Measurements from ENCODE around the gene PSG1. TPM values are rescaled to one million over a fixed set of nuclear protein-coding genes. Genes with fewer than 3 reads are reported as not detected.
"Not testable (repeated sequence)": the region's sequence is repeated elsewhere in the genome, so short reads cannot be mapped to it uniquely, and the experiment has no call there.

Gene PSG1
- total RNA-seq, 1 experiment from 2014 or later = not detected

DNA sequence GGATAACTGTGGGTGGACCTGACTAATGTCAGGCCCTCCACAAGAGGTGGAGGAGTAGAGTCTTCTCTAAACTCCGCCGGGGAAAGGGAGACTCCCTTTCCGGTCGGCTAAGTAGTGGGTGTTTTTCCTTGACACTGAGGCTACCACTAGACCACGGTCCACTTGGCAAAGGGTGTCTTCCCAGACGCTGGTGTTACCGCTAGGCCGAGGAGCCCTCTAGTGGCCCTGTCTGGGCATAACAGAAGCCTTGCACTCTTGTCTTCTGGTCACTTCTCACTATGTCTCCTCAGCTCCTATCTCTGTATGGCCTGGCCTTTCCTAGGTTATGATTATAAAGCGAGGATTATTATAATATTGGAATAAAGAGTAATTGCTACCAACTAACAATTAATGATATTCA, 43.6 kb upstream of the PSG1 start:
- H4K20me1 ChIP-seq (ENCODE audit: low read length); ATAC-seq; H3K27ac ChIP-seq (ENCODE audit: low read length); H3K4me3 ChIP-seq (ENCODE audit: low read length); H3K4me1 ChIP-seq (ENCODE audit: insufficient read depth, low read length); H3K79me2 ChIP-seq (ENCODE audit: low read length); H3K9me2 ChIP-seq (replicated peaks; ENCODE audit: low read length); H3K36me3 ChIP-seq (ENCODE audit: low read depth, low read length); H3K9ac ChIP-seq (ENCODE audit: low read length); H3K9me3 ChIP-seq (ENCODE audit: low read length); BruUV-seq (replicated peaks); CTCF ChIA-PET; H3K27me3 ChIP-seq (ENCODE audit: low read length); H3F3A ChIP-seq (ENCODE audit: low read length, unreplicated experiment); H3K4me2 ChIP-seq (ENCODE audit: low read length); POLR2A ChIA-PET (ENCODE audit: unreplicated experiment): not testable (repeated sequence)
- TF ChIP-seq, protein P1, sequence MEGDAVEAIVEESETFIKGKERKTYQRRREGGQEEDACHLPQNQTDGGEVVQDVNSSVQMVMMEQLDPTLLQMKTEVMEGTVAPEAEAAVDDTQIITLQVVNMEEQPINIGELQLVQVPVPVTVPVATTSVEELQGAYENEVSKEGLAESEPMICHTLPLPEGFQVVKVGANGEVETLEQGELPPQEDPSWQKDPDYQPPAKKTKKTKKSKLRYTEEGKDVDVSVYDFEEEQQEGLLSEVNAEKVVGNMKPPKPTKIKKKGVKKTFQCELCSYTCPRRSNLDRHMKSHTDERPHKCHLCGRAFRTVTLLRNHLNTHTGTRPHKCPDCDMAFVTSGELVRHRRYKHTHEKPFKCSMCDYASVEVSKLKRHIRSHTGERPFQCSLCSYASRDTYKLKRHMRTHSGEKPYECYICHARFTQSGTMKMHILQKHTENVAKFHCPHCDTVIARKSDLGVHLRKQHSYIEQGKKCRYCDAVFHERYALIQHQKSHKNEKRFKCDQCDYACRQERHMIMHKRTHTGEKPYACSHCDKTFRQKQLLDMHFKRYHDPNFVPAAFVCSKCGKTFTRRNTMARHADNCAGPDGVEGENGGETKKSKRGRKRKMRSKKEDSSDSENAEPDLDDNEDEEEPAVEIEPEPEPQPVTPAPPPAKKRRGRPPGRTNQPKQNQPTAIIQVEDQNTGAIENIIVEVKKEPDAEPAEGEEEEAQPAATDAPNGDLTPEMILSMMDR (conservative IDR thresholded peaks at IDR 0.05; ENCODE audit: low read depth, low read length) = peak; percentile 58
- intact Hi-C loops (cut with micrococcal nuclease) = loop anchor here (5.0 to 10.0 kb wide), 2 partner anchors 131 to 182 kb away; no protein-coding TSS in a partner anchor
- H2AFZ ChIP-seq (ENCODE audit: low read length) = 0 out of 2 replicates have a peak overlapping the region, but pooled peaks have one; percentile 34
- peak; percentile 71 for DNase-seq

- H3K27me3 ChIP-seq (ENCODE audit: low read length) = not testable (repeated sequence)
Observed at GRCh38 chr19:42920971-42921370, 41.5 kb upstream of the PSG1 start.

DNA sequence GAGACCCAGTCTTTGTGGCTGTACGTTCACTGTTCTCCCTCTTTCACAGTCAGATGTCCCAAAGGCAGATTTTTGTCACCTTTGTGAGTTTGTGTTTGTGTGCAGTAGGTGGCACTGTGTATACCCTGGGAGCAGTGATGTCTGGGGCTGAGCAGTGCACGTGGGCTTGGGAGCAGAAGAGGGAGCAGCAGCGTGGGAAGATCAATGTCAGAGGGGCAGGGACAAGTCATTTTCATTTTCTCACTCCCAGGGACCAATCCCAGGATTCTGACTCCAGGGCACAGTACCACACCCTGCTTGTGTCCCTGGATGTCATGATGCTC, 40.2 kb upstream of the PSG1 start:
- Histone ChIP-seq H3K4me3 (ENCODE audit: low read length) (no peak overlapping the region), H3K27me3 (ENCODE audit: low read length) (no peaks in the 10 kb centered on the region), H4K20me1 (ENCODE audit: low read length) (no peaks in the 10 kb centered on the region), H3K9me2 (replicated peaks; ENCODE audit: low read length) (no peaks in the 10 kb centered on the region), H3K79me2 (ENCODE audit: low read length) (no peaks in the 10 kb centered on the region), H2AFZ (ENCODE audit: low read length) (no peak overlapping the region), H3K27ac (ENCODE audit: low read length) (no peak overlapping the region), H3K9ac (ENCODE audit: low read length) (no peak overlapping the region), H3K4me2 (ENCODE audit: low read length) (no peak overlapping the region), H3F3A (ENCODE audit: low read length, unreplicated experiment) (no peaks in the 10 kb centered on the region), H3K9me3 (ENCODE audit: low read length) (no peaks in the 10 kb centered on the region), H3K4me1 (ENCODE audit: insufficient read depth, low read length) (no peaks in the 10 kb centered on the region), H3K36me3 (ENCODE audit: low read depth, low read length) (no peaks in the 10 kb centered on the region)
- intact Hi-C loops (cut with micrococcal nuclease) = loop anchor here (5.0 to 10.0 kb wide), 2 partner anchors 127 to 185 kb away; no protein-coding TSS in a partner anchor
- ChIA-PET CTCF (no interaction called here), POLR2A (ENCODE audit: unreplicated experiment) (no interaction called here)
- TF ChIP-seq EZH2 (IDR thresholded peaks at IDR 0.05; ENCODE audit: low read length, unreplicated experiment) (no peak), EZH2phosphoT487 (IDR thresholded peaks at IDR 0.05; ENCODE audit: borderline replicate concordance, low read length) (no peak)
- no TSS peak for BruUV-seq (replicated peaks)
- ATAC-seq (no peak), DNase-seq (no peak)

More at GRCh38 chr19:42920971-42921370, 41.5 kb upstream of the PSG1 start:
- H3F3A ChIP-seq (ENCODE audit: low read length, unreplicated experiment); H3K9ac ChIP-seq (ENCODE audit: low read length); H3K27ac ChIP-seq (ENCODE audit: low read length); H2AFZ ChIP-seq (ENCODE audit: low read length); DNase-seq; CTCF ChIA-PET; H3K9me2 ChIP-seq (replicated peaks; ENCODE audit: low read length); ATAC-seq; H3K36me3 ChIP-seq (ENCODE audit: low read depth, low read length); H3K79me2 ChIP-seq (ENCODE audit: low read length); H4K20me1 ChIP-seq (ENCODE audit: low read length); POLR2A ChIA-PET (ENCODE audit: unreplicated experiment); H3K4me1 ChIP-seq (ENCODE audit: insufficient read depth, low read length); BruUV-seq (replicated peaks); H3K4me3 ChIP-seq (ENCODE audit: low read length); H3K4me2 ChIP-seq (ENCODE audit: low read length); H3K9me3 ChIP-seq (ENCODE audit: low read length): not testable (repeated sequence)
- intact Hi-C loops (cut with micrococcal nuclease) = loop anchor here (5.0 to 10.0 kb wide), 2 partner anchors 129 to 184 kb away; no protein-coding TSS in a partner anchor

GRCh38 chr19:42919070-42919756, 39.7 kb upstream of the PSG1 start:
- DNase-seq; H3K4me2 ChIP-seq (ENCODE audit: low read length); H3K79me2 ChIP-seq (ENCODE audit: low read length); H3K9me3 ChIP-seq (ENCODE audit: low read length); intact Hi-C loops (cut with micrococcal nuclease); H3K27me3 ChIP-seq (ENCODE audit: low read length); H3K9ac ChIP-seq (ENCODE audit: low read length); H3F3A ChIP-seq (ENCODE audit: low read length, unreplicated experiment); H4K20me1 ChIP-seq (ENCODE audit: low read length); H3K9me2 ChIP-seq (replicated peaks; ENCODE audit: low read length); H3K4me1 ChIP-seq (ENCODE audit: insufficient read depth, low read length); H3K4me3 ChIP-seq (ENCODE audit: low read length); CTCF ChIA-PET; ATAC-seq; H2AFZ ChIP-seq (ENCODE audit: low read length); BruUV-seq (replicated peaks); H3K27ac ChIP-seq (ENCODE audit: low read length); H3K36me3 ChIP-seq (ENCODE audit: low read depth, low read length); POLR2A ChIA-PET (ENCODE audit: unreplicated experiment): not testable (repeated sequence)
- TF ChIP-seq, protein P1 (conservative IDR thresholded peaks at IDR 0.05; ENCODE audit: low read depth, low read length) = peak; percentile 42; the same call in 1 of the 2 replicates

GRCh38 chr19:42918377-42919069, 39.0 kb upstream of the PSG1 start:
- H3K9me3 ChIP-seq (ENCODE audit: low read length); H3K9ac ChIP-seq (ENCODE audit: low read length); H3K27me3 ChIP-seq (ENCODE audit: low read length); ATAC-seq; BruUV-seq (replicated peaks); H3K79me2 ChIP-seq (ENCODE audit: low read length); H3K27ac ChIP-seq (ENCODE audit: low read length); DNase-seq; POLR2A ChIA-PET (ENCODE audit: unreplicated experiment); H3K9me2 ChIP-seq (replicated peaks; ENCODE audit: low read length); H3K36me3 ChIP-seq (ENCODE audit: low read depth, low read length); H3K4me1 ChIP-seq (ENCODE audit: insufficient read depth, low read length); H3K4me3 ChIP-seq (ENCODE audit: low read length); H3K4me2 ChIP-seq (ENCODE audit: low read length); intact Hi-C loops (cut with micrococcal nuclease); H2AFZ ChIP-seq (ENCODE audit: low read length); H4K20me1 ChIP-seq (ENCODE audit: low read length); CTCF ChIA-PET; H3F3A ChIP-seq (ENCODE audit: low read length, unreplicated experiment): not testable (repeated sequence)
